Right atrium auricular region (tissue), 2 donors: ENCODE data around the gene DISP3. TPM values are rescaled to one million over a fixed set of nuclear protein-coding genes. Genes with fewer than 3 reads are reported as not detected.

Source experiments
- DNase-seq: peaks from one replicate; pipeline ENCODE4 v3.0.0-alpha.2; 2019; ENCODE audit warnings: low spot score
- H3K27ac ChIP-seq, 2 donors: fragments of 200-600 bp; sonication (generic); 1 replicate in 1 of 2; 2 replicates in 1 of 2; pipeline ENCODE4 v1.5.1; 2016 to 2019
- H3K27me3 ChIP-seq, 2 donors: fragments of 200-600 bp; sonication (generic); one replicate each; pipeline versions ENCODE4 v1.5.1 to v1.6.0; 2017 to 2019
- H3K36me3 ChIP-seq: fragments of 200-600 bp; sonication (generic); one replicate; pipeline ENCODE4 v1.5.1; 2016
- H3K4me1 ChIP-seq, 2 donors: fragments of 200-600 bp; sonication (generic); one replicate each; pipeline versions ENCODE4 v1.5.1 to v1.6.0; 2017 to 2019
- H3K4me3 ChIP-seq, 2 donors: fragments of 200-600 bp; sonication (generic); 1 replicate in 1 of 2; 2 replicates in 1 of 2; pipeline ENCODE4 v1.5.1; 2017 to 2019; ENCODE audit warnings: mild to moderate bottlenecking in 1 of 2, moderate library complexity in 1 of 2
- H3K9me3 ChIP-seq, 2 donors: fragments of 200-600 bp; sonication (generic); one replicate each; pipeline ENCODE4 v1.5.1; 2019
- total RNA-seq, 2 donors: library from RNA; depleted of rRNA; stranded (reverse); fragments of >200 nt; gene quantifications; one replicate each; pipeline ENCODE4 v1.1.0, GENCODE V29; 2016
- TF ChIP-seq, protein P1 (sequence below), 2 donors: fragments of 200-600 bp; sonication (generic); IDR thresholded peaks; one replicate each; pipeline ENCODE4 v1.5.1; 2019; ENCODE audit warnings: antibody characterized with exemption in 2 of 2

DISP3 gene
- total RNA-seq, 2 donors from 2014 or later = 0.16 TPM; not detected in 1

GRCh38 chr1:11500881-11501280 is 21.9 kb downstream of the DISP3 start:
- TF ChIP-seq, protein P1, sequence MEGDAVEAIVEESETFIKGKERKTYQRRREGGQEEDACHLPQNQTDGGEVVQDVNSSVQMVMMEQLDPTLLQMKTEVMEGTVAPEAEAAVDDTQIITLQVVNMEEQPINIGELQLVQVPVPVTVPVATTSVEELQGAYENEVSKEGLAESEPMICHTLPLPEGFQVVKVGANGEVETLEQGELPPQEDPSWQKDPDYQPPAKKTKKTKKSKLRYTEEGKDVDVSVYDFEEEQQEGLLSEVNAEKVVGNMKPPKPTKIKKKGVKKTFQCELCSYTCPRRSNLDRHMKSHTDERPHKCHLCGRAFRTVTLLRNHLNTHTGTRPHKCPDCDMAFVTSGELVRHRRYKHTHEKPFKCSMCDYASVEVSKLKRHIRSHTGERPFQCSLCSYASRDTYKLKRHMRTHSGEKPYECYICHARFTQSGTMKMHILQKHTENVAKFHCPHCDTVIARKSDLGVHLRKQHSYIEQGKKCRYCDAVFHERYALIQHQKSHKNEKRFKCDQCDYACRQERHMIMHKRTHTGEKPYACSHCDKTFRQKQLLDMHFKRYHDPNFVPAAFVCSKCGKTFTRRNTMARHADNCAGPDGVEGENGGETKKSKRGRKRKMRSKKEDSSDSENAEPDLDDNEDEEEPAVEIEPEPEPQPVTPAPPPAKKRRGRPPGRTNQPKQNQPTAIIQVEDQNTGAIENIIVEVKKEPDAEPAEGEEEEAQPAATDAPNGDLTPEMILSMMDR (IDR thresholded peaks at IDR 0.05) = no peak
- Histone ChIP-seq H3K4me1 (no peaks in the 10 kb centered on the region), H3K9me3 (peaks cover 0 to 20% of the 10 kb centered on the region in 2 donors), H3K4me3 (no peak overlapping the region), H3K27ac (no peak overlapping the region), H3K36me3 (no peaks in the 10 kb centered on the region), H3K27me3 (no peaks in the 10 kb centered on the region)
- DNase-seq = no peak

DNA sequence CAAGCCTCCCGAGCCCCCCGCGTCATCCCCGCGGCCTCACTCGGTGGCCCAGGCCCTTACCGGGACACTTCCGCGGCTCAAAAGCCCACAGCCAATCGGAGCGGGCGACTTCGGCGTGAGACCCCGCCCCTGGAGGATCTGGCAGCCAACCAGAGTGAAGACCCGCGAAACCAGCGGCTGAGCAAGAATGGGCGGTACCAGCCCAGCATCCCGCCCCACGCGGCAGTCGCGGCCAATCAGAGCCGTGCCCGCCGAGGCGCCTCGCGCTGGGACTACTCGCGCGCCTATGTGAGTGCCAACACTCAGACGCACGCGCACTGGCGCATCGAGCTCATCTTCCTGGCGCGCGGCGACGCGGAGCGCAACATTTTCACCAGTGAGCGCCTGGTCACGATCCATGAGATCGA is 22.5 kb downstream of the DISP3 start:
- Histone ChIP-seq H3K36me3 (no peaks in the 10 kb centered on the region), H3K4me1 (no peaks in the 10 kb centered on the region), H3K27ac (no peak overlapping the region), H3K27me3 (no peaks in the 10 kb centered on the region), H3K9me3 (peaks cover 0 to 26% of the 10 kb centered on the region in 2 donors), H3K4me3 (peak overlapping the region in 1 of 2 donors; percentile 13)
- TF ChIP-seq, protein P1 (IDR thresholded peaks at IDR 0.05) = no peak
- DNase-seq = no peak

GRCh38 chr1:11501906-11502485 is 23.0 kb downstream of the DISP3 start:
- H3K9me3 ChIP-seq = peaks cover 0 to 31% of the 10 kb centered on the region in 2 donors
- no peaks in the 10 kb centered on the region for H3K27me3 ChIP-seq
- H3K4me3 ChIP-seq = peak overlapping the region in 1 of 2 donors; percentile 13
- no peaks in the 10 kb centered on the region for H3K36me3 ChIP-seq
- H3K27ac ChIP-seq = no peak overlapping the region
- H3K4me1 ChIP-seq = no peaks in the 10 kb centered on the region
- TF ChIP-seq, protein P1 (IDR thresholded peaks at IDR 0.05) = no peak
- no peak for DNase-seq

- TF ChIP-seq, protein P1 (IDR thresholded peaks at IDR 0.05) = no peak
- Histone ChIP-seq H3K4me3 (no peak overlapping the region), H3K36me3 (no peaks in the 10 kb centered on the region), H3K27me3 (no peaks in the 10 kb centered on the region), H3K4me1 (no peaks in the 10 kb centered on the region), H3K9me3 (peaks cover 3 to 36% of the 10 kb centered on the region in 2 donors), H3K27ac (no peak overlapping the region)
- no peak for DNase-seq
Measured at GRCh38 chr1:11502516-11502915, 23.6 kb downstream of the DISP3 start.

- TF ChIP-seq, protein P1 (IDR thresholded peaks at IDR 0.05) = no peak
- H3K36me3 ChIP-seq = no peaks in the 10 kb centered on the region
- H3K9me3 ChIP-seq = peaks cover 4 to 37% of the 10 kb centered on the region in 2 donors
- H3K27me3 ChIP-seq = no peaks in the 10 kb centered on the region
- DNase-seq = no peak
- no peak overlapping the region for H3K27ac ChIP-seq
- no peaks in the 10 kb centered on the region for H3K4me1 ChIP-seq
- H3K4me3 ChIP-seq = no peak overlapping the region
Measured at GRCh38 chr1:11504599-11504998, 25.6 kb downstream of the DISP3 start.
